Spleen (tissue), 7 donors: ENCODE data around the gene MAGEA8.

Experiments used
- POLR2A ChIP-seq, 3 donors: fragments of 450-650 bp; IDR thresholded peaks; one replicate each; pipeline ENCODE4 v1.5.1; 2017; ENCODE audit warnings: antibody characterized with exemption in 3 of 3, mild to moderate bottlenecking in 1 of 3
- POLR2AphosphoS5 ChIP-seq, 3 donors: sonication (generic); formaldehyde crosslinking; IDR thresholded peaks; one replicate each; pipeline ENCODE4 v1.5.1; 2017; ENCODE audit warnings: antibody characterized with exemption in 3 of 3
- TF ChIP-seq, protein P1 (sequence below), 11 experiments: fragments of 200-600 bp in 7 of 11; fragments of 450-650 bp in 4 of 11; sonication (generic) in 4 of 11; IDR thresholded peaks in 8 of 11; conservative IDR thresholded peaks in 3 of 11; 1 replicate in 7 of 11; 2 replicates in 4 of 11; pipeline versions ENCODE4 v1.4.0 to v1.8.0; 2016 to 2021; ENCODE audit warnings: antibody characterized with exemption in 11 of 11, inconsistent platforms in 4 of 11, mild to moderate bottlenecking in 1 of 11
- donor health status: DM: no; HTN: no; CAD: no; lungs with moderate emphysema.
- donor health status: DM: no; HTN: no; CAD: no.
- donor health status: DM: no; HTN: no; CAD: no.

DNA sequence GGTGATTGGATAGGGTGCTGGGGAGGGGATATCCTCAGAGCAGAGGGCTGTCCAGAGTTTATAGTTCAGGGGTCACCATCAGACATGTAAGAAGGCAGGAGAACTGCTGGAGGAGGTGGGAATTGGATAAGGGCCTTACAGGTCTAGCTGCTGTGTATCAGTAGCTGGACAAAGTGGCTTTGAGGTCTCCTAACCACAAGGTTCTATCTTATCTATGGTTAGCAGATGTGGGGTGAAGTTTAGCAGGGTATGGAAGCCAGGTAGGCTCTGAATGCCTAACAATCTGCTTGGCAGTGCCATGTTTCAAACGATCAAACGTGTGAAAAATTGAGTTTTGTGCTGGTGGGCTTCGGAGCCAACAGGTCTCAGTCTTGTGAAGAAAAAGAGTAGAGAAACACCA lies 32.1 kb upstream of the MAGEA8 start:
- TF ChIP-seq, protein P1, sequence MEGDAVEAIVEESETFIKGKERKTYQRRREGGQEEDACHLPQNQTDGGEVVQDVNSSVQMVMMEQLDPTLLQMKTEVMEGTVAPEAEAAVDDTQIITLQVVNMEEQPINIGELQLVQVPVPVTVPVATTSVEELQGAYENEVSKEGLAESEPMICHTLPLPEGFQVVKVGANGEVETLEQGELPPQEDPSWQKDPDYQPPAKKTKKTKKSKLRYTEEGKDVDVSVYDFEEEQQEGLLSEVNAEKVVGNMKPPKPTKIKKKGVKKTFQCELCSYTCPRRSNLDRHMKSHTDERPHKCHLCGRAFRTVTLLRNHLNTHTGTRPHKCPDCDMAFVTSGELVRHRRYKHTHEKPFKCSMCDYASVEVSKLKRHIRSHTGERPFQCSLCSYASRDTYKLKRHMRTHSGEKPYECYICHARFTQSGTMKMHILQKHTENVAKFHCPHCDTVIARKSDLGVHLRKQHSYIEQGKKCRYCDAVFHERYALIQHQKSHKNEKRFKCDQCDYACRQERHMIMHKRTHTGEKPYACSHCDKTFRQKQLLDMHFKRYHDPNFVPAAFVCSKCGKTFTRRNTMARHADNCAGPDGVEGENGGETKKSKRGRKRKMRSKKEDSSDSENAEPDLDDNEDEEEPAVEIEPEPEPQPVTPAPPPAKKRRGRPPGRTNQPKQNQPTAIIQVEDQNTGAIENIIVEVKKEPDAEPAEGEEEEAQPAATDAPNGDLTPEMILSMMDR (IDR thresholded peaks at IDR 0.05 in 8 of 11, conservative IDR thresholded peaks at IDR 0.05 in 3 of 11): no peak
- TF ChIP-seq POLR2A (IDR thresholded peaks at IDR 0.05) (no peak), POLR2AphosphoS5 (IDR thresholded peaks at IDR 0.05) (no peak)
